OCI-LY7 (cell line): ENCODE results near the gene EEPD1.

Source experiments
- EZH2phosphoT487 ChIP-seq: fragments of 200-600 bp; sonication (generic); IDR thresholded peaks from 2 replicates; pipeline ENCODE4 v1.6.1; 2018; ENCODE audit warnings: low read depth, borderline replicate concordance, mild to moderate bottlenecking, mixed run types, antibody characterized with exemption, low read length, moderate library complexity, mixed read lengths
- TF ChIP-seq, protein P1 (sequence below): fragments of 200-600 bp; sonication (generic); conservative IDR thresholded peaks from 2 replicates; pipeline ENCODE4 v1.5.1; 2014; ENCODE audit warnings: mild to moderate bottlenecking, antibody characterized with exemption, low read length, moderate library complexity, mixed read lengths

DNA sequence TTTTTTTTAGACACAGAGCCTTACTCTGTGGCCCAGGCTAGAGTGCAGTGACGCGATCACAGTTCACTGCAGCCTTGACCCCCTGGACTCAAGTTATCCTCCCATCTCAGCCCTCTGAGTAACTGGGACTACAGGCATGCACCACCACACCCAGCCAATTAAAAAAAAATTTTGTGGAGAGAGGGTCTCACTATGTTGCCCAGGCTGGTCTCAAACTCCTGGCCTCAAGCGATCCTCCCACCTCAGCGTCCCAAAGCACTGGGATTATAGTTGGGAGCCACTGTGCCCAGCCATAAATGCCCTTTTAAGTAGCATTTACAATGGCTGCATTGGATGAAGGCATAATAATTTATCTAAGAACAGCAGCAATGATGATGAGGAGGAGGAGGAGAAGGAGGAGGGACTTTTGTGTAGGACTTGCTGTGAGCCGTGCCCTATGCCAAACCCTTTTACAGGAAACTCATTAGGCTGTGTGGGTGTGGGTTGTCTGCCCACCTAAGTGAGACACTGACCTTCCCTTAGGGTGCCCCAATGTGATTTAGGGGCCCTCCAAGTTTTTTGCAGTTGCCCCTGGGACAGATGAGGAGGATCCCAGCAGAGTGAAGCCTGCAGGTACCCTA lies 51.1 kb downstream of the EEPD1 start:
- TF ChIP-seq, protein P1, sequence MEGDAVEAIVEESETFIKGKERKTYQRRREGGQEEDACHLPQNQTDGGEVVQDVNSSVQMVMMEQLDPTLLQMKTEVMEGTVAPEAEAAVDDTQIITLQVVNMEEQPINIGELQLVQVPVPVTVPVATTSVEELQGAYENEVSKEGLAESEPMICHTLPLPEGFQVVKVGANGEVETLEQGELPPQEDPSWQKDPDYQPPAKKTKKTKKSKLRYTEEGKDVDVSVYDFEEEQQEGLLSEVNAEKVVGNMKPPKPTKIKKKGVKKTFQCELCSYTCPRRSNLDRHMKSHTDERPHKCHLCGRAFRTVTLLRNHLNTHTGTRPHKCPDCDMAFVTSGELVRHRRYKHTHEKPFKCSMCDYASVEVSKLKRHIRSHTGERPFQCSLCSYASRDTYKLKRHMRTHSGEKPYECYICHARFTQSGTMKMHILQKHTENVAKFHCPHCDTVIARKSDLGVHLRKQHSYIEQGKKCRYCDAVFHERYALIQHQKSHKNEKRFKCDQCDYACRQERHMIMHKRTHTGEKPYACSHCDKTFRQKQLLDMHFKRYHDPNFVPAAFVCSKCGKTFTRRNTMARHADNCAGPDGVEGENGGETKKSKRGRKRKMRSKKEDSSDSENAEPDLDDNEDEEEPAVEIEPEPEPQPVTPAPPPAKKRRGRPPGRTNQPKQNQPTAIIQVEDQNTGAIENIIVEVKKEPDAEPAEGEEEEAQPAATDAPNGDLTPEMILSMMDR = no peak
- no peak for TF ChIP-seq EZH2phosphoT487
